ENCODE data around the gene SIL1.
"Not testable (repeated sequence)": the region's sequence is repeated elsewhere in the genome, so short reads cannot be mapped to it uniquely, and the experiment has no call there.

The SIL1 gene

DNA sequence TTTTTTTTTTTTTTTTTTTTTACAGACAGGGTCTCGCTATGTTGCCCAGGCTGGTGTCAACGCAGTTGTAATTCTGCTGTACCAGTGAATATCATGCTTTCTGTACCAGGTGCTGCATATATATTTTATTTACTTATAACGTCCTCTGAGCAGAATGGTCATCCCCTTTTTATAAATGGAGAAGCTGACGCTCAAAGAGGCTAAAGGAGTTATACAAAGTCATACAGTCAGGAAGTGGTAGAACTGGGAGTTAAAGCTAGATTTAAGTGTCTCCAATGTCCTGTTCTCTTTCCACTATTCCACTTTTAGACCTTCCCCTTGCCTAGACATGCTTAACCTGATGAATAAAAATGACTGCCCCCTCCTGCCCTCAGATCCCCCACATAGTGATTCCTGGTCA, 1.2 kb upstream of the SIL1 start:
- DNase-seq, result no peak

- no peak for DNase-seq
These were observed 1.7 kb downstream of the SIL1 start for GRCh38 chr5:139196296-139196956.

DNA sequence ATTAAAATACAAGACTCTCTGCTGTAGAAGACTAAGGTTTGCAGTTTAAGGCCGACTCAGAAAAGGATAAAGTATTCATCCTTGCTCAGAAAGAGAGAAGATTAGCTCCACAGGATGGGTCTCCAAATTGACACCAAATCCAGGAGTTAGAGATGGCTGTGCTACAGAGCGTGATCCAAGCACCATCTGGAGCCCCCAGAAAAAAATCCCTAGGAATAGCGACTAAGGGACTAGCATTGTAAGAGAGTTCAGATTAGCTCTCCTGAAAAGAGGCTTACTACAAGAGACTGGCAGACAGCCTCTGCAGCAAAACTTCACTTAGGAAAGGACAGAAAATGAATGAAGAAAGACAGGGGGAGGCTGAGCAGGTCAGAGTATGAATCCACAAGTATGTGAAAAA, 3.7 kb downstream of the SIL1 start:
- no peak for DNase-seq

DNA sequence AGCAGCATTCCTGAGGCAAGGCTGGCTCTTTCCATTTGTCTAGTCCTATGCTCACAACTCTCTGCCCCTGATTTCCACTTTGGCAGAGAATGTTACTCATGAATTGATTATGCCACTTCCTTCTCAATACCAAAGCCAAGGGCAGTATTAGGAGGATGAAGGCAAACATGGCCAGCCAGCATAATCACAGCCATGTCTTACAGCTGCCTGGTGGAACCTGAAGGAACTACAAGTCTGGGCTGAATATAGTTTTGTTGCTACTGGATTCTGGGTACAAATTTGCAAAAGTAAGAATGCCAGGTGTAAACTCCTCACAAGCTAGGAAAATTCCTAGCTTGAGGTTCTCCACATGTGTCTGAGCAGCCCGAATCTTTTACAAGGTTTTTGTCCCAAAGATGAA, 4.2 kb downstream of the SIL1 start:
- DNase-seq, result peak; percentile 27

GRCh38 chr5:139192906-139193305, 5.3 kb downstream of the SIL1 start:
- not testable (repeated sequence) for DNase-seq

DNA sequence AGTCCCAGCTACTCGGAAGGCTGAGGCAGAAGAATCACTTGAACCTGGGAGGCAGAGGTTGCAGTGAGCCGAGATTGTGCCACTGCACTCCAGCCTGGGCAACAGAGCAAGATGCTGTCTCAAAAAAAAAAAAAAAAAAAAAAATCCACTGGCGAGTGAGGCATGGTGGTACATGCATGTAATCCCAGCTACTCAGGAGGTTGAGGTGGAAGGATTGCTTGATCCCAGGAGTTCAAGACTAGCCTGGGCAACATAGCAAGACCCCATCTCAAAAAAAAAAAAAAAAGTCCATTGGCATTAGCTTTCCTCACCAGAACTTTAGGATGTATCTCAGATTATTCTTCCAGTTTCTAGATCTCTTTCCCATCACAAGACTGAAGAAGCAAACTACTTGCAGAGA, 6.2 kb downstream of the SIL1 start:
- not testable (repeated sequence) for DNase-seq

- no peak for DNase-seq
These were observed 8.0 kb downstream of the SIL1 start for GRCh38 chr5:139190125-139190524.

- no peak for DNase-seq
These were observed 9.5 kb downstream of the SIL1 start for GRCh38 chr5:139188558-139189270.

GRCh38 chr5:139186752-139187326, 11.3 kb downstream of the SIL1 start:
- DNase-seq, result no peak

DNA sequence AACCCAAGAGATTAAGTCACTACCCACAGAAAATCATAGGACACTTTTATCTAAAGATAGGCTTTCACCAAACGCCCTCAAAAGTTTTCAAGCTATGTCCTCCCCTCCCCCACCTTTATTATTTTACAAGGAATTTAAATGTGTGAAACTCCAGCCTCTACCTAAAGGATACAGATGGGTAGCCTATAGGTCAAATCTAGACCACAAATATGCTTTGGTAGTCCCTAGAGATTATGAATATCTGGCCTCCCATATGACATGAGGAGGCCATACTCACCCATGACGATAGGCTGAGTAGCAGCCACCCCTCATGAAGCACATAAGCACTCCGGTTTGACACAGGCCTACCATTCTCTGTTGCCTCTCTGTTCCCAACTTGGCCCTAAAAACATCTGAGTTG, 11.9 kb downstream of the SIL1 start:
- DNase-seq, result no peak

- DNase-seq, result no peak
These were observed 12.6 kb downstream of the SIL1 start for GRCh38 chr5:139185589-139185988.

GRCh38 chr5:139183502-139183901, 14.7 kb downstream of the SIL1 start:
- DNase-seq, result no peak

DNA sequence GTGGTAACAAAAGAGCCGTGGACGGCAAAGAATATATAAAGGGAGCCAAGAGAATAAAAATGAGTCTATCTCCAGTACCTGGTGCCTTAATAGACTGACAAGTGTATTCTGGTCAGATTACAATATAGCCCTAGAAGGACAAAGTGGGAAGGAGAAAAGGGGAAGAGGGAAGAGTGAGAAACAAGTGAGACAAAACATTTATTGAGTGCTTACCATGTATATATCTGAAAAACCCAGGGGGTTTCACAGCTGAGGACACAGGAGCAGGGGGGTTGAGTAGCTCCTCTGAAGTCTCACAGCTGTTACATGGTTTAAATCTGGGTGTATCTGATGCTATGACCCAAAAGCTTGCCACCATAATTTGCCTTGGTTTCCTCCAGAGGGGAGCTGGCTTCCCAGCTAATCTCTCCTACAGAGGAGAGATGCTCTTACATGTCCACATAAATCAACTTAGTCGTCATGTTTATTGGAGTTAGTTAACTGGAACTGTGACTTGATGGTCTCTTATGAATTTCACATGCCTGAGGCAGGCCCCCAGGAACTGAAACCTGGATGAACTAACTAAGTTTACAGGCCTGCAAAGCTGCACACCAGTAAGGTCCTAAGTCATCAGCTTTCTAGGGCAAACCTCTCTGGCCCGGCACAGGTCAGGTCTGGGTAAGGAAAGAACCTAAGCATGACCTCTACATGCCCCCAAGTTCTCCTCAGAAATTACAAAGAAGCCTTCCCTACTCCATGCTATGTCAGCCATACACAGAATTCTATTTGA, 15.5 kb downstream of the SIL1 start:
- DNase-seq, result no peak

DNA sequence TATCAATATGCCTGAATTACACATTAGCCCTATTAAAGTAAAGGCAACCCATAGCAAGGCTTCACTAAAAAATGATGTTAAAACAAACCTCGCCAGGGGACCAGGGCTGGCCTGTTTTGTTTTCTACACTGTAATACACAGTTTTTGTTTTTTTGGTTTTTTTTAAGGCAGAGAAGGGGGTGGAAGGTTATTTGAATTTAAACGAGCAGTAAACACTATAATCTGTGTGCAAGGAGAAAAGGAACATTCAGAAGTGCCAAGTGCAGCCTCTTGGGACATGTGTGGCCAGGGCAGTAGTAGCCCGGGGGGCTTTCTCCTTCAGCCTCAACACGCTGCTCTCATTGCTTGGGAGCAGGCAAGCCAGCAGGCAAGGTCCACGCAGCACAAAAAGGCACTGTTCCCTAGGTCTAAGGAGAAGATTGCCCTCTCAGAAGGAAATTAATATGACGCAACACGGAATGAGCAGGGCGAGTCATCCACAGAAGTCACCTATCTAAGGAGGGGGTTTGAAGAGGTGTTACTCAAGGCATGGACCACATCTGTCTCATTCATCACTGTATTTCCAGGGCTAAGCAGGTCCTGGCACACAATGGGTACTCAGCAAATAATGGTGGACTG, 16.2 kb downstream of the SIL1 start:
- DNase-seq, result no peak

GRCh38 chr5:139181322-139181730, 16.8 kb downstream of the SIL1 start:
- no peak for DNase-seq

DNA sequence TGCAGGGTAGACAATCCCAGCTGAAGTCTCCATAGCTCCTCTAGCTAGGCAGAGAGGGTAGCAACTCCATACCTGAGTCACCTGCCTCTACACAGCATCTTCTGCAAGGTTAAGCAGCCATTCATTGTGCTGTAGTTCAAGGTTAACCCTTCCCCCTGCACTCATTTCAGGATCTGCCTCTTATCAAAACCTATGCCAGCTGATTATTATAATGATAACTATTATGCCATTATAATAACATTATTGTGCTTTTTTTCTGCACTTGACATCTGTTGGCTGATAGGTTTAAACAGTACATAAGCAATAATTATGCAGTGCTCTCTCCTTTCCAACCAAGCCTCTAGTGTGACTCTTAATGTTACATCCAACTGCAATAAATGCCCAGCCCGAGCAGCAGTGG, 17.3 kb downstream of the SIL1 start:
- DNase-seq, result no peak

DNA sequence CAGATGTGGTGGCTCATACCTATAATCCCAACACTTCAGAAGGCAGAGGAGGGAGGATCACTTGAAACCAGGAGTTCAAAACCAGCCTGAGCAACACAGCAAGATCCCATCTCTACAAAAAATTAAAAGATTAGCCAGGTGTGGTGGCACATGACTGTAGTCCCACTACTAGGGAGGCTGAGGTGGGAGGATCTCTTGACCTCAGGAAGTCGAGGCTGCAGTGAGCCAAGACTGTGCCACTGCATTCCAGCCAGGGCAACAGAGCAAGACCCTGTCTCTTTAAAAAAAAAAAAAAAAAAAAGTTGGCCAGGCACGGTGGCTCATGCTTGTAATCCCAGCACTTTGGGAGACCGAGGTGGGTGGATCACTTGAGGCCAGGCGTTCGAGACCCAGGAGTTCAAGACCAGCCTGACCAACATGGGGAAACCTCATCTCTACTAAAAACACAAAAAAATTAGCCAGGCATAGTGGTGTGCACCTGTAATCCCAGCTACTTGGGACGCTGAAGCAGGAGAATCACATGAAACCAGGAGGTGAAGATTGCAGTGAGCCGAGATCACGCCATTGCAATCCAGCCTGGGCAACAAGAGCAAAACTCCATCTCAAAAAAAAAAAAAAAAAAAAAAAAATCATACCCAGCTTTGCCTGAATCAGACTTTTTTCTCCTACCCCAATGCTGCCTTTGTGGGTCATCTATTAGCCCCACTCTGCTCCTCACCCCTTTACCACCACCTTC, 18.2 kb downstream of the SIL1 start:
- DNase-seq, result not testable (repeated sequence)

DNA sequence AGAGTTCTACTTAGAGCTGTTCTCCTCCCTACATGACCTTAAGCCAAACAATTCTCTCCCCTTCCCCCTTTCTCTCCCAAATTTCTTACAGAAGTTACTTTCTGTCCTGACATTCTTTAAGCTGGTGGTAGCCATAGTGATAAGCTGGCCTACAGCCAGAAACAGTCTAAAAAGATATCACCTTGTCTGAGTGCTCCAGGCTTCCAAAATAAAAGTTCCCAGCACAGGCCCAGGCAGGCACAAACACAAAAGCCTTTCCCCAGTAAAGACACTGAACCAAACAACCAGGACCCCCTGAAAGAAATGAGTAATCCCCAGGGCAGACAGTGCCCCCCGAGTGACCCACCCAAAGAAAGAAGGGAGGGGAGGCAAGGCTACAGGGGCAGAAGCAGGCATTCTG, 19.2 kb downstream of the SIL1 start:
- no peak for DNase-seq

- DNase-seq, result no peak
These were observed 19.6 kb downstream of the SIL1 start for GRCh38 chr5:139178589-139178917.

DNA sequence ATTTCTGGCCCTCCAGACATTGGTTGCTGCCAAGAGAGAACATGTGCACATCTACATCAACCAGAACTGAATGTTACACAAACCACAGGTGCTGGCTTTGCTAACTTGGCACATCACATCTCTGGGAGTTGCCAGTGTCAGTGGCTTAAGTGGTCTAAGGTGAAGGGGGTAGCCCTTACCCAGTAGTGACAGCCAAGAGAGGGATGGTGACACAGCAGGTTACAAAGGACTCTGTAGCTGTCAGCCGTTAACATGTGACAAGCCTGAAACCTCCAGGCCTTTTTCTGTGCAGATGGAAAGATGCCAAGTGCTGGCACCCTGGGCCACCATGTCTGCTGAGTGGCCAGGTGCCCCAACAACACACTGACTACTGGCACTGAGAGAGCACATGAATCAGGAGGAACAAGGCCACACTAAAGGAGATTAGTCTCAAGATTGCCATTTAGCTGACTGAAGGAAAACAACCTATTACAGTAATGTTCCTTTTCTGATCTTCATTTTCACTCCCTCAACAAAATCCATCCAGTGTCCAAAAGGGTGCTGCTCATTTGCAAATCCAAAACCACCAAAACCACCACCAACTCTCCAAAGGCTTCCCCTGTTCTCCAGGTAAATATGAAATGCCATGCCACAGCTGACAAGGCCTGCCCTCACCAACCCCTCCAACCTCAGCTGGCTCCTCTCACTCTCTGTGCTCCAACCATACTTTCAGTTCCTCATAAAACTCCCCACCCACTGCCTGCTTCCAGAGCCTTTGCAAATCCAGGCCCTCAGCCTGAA, 20.2 kb downstream of the SIL1 start:
- no peak for DNase-seq

DNA sequence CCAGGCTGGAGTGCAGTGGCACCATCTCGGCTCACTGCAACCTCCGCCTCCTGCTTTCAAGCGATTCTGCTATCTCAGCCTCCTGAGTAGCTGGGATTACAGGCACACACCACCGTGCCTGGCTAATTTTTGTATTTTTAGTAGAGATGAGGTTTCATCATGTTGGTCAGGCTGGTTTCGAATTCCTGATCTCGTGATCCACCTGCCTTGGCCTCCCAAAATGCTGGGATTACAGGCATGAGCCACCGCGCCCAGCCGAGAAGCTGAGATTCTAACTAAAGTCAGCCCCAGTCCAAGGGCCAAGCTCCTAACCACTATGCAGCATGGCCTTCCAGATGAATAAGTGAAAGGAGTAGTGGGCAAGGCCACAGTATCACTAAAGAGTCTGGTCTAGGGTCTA, 20.9 kb downstream of the SIL1 start:
- DNase-seq, result not testable (repeated sequence)

- DNase-seq, result not testable (repeated sequence)
These were observed 23.8 kb downstream of the SIL1 start for GRCh38 chr5:139174382-139174781.

All from activated CD4-positive, alpha-beta T cell treated with anti-CD3 and anti-CD28 coated beads, Interleukin-2, Interleukin-6, amounts not matched to agents 100 ng/mL and 50 ng/mL, durations not matched to agents 16 hours and 8 hours (primary cell).